Upper lobe of left lung (tissue), 6 donors: Measurements from ENCODE around the gene PLEKHG4B. TPM values are rescaled to one million over a fixed set of nuclear protein-coding genes. Genes with fewer than 3 reads are reported as not detected.

Source experiments
- ATAC-seq, 2 donors: fragments of 200-7000 bp; cut with Tn5 transposase; one replicate each; pipeline ENCODE4 v1.9.1; 2022; ENCODE audit warnings: mild to moderate bottlenecking in 2 of 2, moderate library complexity in 2 of 2; ENCODE audit not compliant: low FRiP score in 2 of 2
- DNase-seq, 2 donors: peaks; one replicate each; pipeline ENCODE4 v3.0.0-alpha.2; 2019 to 2020
- H3K27ac ChIP-seq, 4 donors: fragments of 200-600 bp; sonication (generic); one replicate each; pipeline ENCODE4 v1.5.1; 2016 to 2019
- H3K27me3 ChIP-seq, 4 donors: fragments of 200-600 bp; sonication (generic); one replicate each; pipeline ENCODE4 v1.5.1; 2017 to 2019
- H3K36me3 ChIP-seq, 4 donors: fragments of 200-600 bp; sonication (generic); one replicate each; pipeline ENCODE4 v1.5.1; 2016 to 2019
- H3K4me1 ChIP-seq, 4 donors: fragments of 200-600 bp; sonication (generic); one replicate each; pipeline ENCODE4 v1.5.1; 2018 to 2019
- H3K4me3 ChIP-seq, 4 donors: fragments of 200-600 bp; sonication (generic); one replicate each; pipeline ENCODE4 v1.5.1; 2017 to 2019; ENCODE audit warnings: mild to moderate bottlenecking in 2 of 4, moderate library complexity in 1 of 4
- H3K9me3 ChIP-seq, 4 donors: fragments of 200-600 bp; sonication (generic); one replicate each; pipeline ENCODE4 v1.5.1; 2018 to 2019
- CTCF ChIP-seq, 6 experiments: fragments of 450-650 bp in 4 of 6; fragments of 200-600 bp in 2 of 6; sonication (generic) in 2 of 6; IDR thresholded peaks; one replicate each; pipeline ENCODE4 v1.5.1; 2016 to 2019; ENCODE audit warnings: antibody characterized with exemption in 6 of 6
- EP300 ChIP-seq, 4 donors: sonication (generic); formaldehyde crosslinking; IDR thresholded peaks; one replicate each; pipeline ENCODE4 v1.5.1; 2017; ENCODE audit warnings: antibody characterized with exemption in 4 of 4, control low read depth in 2 of 4
- POLR2A ChIP-seq, 4 donors: fragments of 450-650 bp; IDR thresholded peaks; one replicate each; pipeline ENCODE4 v1.5.1; 2016 to 2017; ENCODE audit warnings: antibody characterized with exemption in 4 of 4, mild to moderate bottlenecking in 2 of 4
- POLR2AphosphoS5 ChIP-seq, 2 donors: sonication (generic); formaldehyde crosslinking; IDR thresholded peaks; one replicate each; pipeline ENCODE4 v1.5.1; 2017; ENCODE audit warnings: antibody characterized with exemption in 2 of 2
- WGBS, 2 donors: methylation state at CpG; one replicate each; pipeline ENCODE4 v1.1.5; 2017 to 2018; 5-methylcytosine and 5-hydroxymethylcytosine counted together
- total RNA-seq, 6 donors: library from RNA; depleted of rRNA in 4 of 6; stranded (reverse); fragments of >200 nt in 4 of 6; gene quantifications; one replicate each; pipeline versions ENCODE4 v1.1.0 to v1.2.1, GENCODE V29; 2016 to 2021
- donor health status: DM: no; HTN: no; CAD: no; lungs with moderate emphysema.
- donor health status: DM: no; HTN: yes; CAD: no; lungs with severe emphysema.

Gene PLEKHG4B
- total RNA-seq, 6 donors from 2014 or later = 0.40 to 5.9 (median 2.9) TPM

- Histone ChIP-seq H3K36me3 (no peaks in the 10 kb centered on the region), H3K27ac (no peak overlapping the region), H3K27me3 (no peaks in the 10 kb centered on the region), H3K9me3 (peaks cover 0 to 5% (median 0%) of the 10 kb centered on the region in 4 donors), H3K4me1 (no peaks in the 10 kb centered on the region), H3K4me3 (no peak overlapping the region)
- DNase-seq (no peak), ATAC-seq (no peak)
- TF ChIP-seq CTCF (IDR thresholded peaks at IDR 0.05) (no peak), POLR2AphosphoS5 (IDR thresholded peaks at IDR 0.05) (no peak), POLR2A (IDR thresholded peaks at IDR 0.05) (no peak), EP300 (IDR thresholded peaks at IDR 0.05) (no peak)
- WGBS, 2 donors = 83 to 89% methylated on average over 2 of the region's 2 CpGs
Observed at GRCh38 chr5:129148-129547, 37.2 kb downstream of the PLEKHG4B start.

GRCh38 chr5:129820-130219 is 37.9 kb downstream of the PLEKHG4B start:
- no peak for DNase-seq
- no peak overlapping the region for H3K27ac ChIP-seq
- TF ChIP-seq POLR2AphosphoS5 (IDR thresholded peaks at IDR 0.05) (no peak), POLR2A (IDR thresholded peaks at IDR 0.05) (no peak), EP300 (IDR thresholded peaks at IDR 0.05) (no peak), CTCF (IDR thresholded peaks at IDR 0.05) (no peak)

GRCh38 chr5:130601-131131 is 38.7 kb downstream of the PLEKHG4B start:
- no peaks in the 10 kb centered on the region for H3K4me1 ChIP-seq

More at GRCh38 chr5:129820-130219, 37.9 kb downstream of the PLEKHG4B start:
- H3K27me3 ChIP-seq = no peaks in the 10 kb centered on the region
- H3K36me3 ChIP-seq = no peaks in the 10 kb centered on the region
- H3K9me3 ChIP-seq = peaks cover 0 to 5% (median 0%) of the 10 kb centered on the region in 4 donors
- H3K4me3 ChIP-seq = no peak overlapping the region
- H3K4me1 ChIP-seq = no peaks in the 10 kb centered on the region
- ATAC-seq = no peak

GRCh38 chr5:136901-137300 is 44.9 kb downstream of the PLEKHG4B start:
- H3K4me1 ChIP-seq = no peaks in the 10 kb centered on the region
- no peak overlapping the region for H3K4me3 ChIP-seq
- H3K27me3 ChIP-seq = no peaks in the 10 kb centered on the region
- DNase-seq = no peak
- no peaks in the 10 kb centered on the region for H3K9me3 ChIP-seq
- no peak overlapping the region for H3K27ac ChIP-seq
- TF ChIP-seq CTCF (IDR thresholded peaks at IDR 0.05) (no peak), EP300 (IDR thresholded peaks at IDR 0.05) (no peak), POLR2A (IDR thresholded peaks at IDR 0.05) (no peak)
- ATAC-seq = no peak
- WGBS, 2 donors = 68 to 74% methylated on average over 5 of the region's 5 CpGs
- H3K36me3 ChIP-seq = no peaks in the 10 kb centered on the region

More at GRCh38 chr5:130601-131131, 38.7 kb downstream of the PLEKHG4B start:
- Histone ChIP-seq H3K27me3 (no peaks in the 10 kb centered on the region), H3K27ac (no peak overlapping the region), H3K9me3 (peaks cover 0 to 5% (median 0%) of the 10 kb centered on the region in 4 donors), H3K4me3 (no peak overlapping the region), H3K36me3 (no peaks in the 10 kb centered on the region)
- DNase-seq = no peak
- WGBS, 2 donors = 50 to 55% methylated on average over 4 of the region's 4 CpGs
- no peak for TF ChIP-seq POLR2A (IDR thresholded peaks at IDR 0.05)
- TF ChIP-seq EP300 (IDR thresholded peaks at IDR 0.05) = no peak
- TF ChIP-seq CTCF (IDR thresholded peaks at IDR 0.05) = no peak
- TF ChIP-seq POLR2AphosphoS5 (IDR thresholded peaks at IDR 0.05) = no peak
- ATAC-seq = no peak

GRCh38 chr5:137741-138140 is 45.8 kb downstream of the PLEKHG4B start:
- H3K9me3 ChIP-seq = no peaks in the 10 kb centered on the region
- no peaks in the 10 kb centered on the region for H3K36me3 ChIP-seq
- H3K4me1 ChIP-seq = no peaks in the 10 kb centered on the region
- H3K27me3 ChIP-seq = no peaks in the 10 kb centered on the region
- TF ChIP-seq EP300 (IDR thresholded peaks at IDR 0.05) = no peak
- TF ChIP-seq POLR2AphosphoS5 (IDR thresholded peaks at IDR 0.05) = no peak
- no peak for TF ChIP-seq CTCF (IDR thresholded peaks at IDR 0.05)
- no peak for TF ChIP-seq POLR2A (IDR thresholded peaks at IDR 0.05)
- H3K4me3 ChIP-seq = no peak overlapping the region
- peak in 1 of 2 donors; percentile 66 for DNase-seq
- no peak for ATAC-seq
- WGBS, 2 donors = 89 to 94% methylated on average over 14 to 15 of the region's 15 CpGs
- no peak overlapping the region for H3K27ac ChIP-seq
